ENCODE results near the gene ARNT2.

The ARNT2 gene

GRCh38 chr15:80444680-80445251 lies 40.6 kb downstream of the ARNT2 start:
- TF ChIP-seq GATA3 (IDR thresholded peaks at IDR 0.05; ENCODE audit: low read depth, low read length) (no peak), GATA2 (IDR thresholded peaks at IDR 0.05; ENCODE audit: low read depth, low read length) (no peak)

- TF ChIP-seq GATA3 (IDR thresholded peaks at IDR 0.05; ENCODE audit: low read depth, low read length): no peak
- TF ChIP-seq GATA2 (IDR thresholded peaks at IDR 0.05; ENCODE audit: low read depth, low read length): no peak
These were observed 41.3 kb downstream of the ARNT2 start for GRCh38 chr15:80445300-80446041.

GRCh38 chr15:80447077-80447476 lies 42.9 kb downstream of the ARNT2 start:
- TF ChIP-seq GATA2 (IDR thresholded peaks at IDR 0.05; ENCODE audit: low read depth, low read length) (no peak), GATA3 (IDR thresholded peaks at IDR 0.05; ENCODE audit: low read depth, low read length) (no peak)

DNA sequence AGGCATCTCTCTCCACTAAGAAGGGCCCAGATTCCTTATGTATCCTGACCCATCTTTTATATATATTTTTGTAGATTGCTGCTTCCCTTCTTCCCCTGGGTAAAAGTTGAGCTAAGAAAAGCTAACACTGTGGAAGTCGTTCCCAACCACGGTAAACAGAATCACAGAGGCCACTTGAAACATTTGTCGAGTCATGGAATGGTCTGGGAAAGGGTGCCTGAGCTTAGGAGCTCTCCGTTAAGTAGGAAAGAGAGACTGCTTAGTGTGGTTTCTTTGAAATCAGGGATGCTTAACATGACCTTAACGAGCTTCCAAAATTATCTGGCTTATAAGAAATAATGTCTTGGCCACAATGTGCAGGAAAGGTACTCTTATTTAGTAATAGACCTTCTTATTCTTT lies 45.6 kb downstream of the ARNT2 start:
- TF ChIP-seq GATA2 (IDR thresholded peaks at IDR 0.05; ENCODE audit: low read depth, low read length) (no peak), GATA3 (IDR thresholded peaks at IDR 0.05; ENCODE audit: low read depth, low read length) (no peak)

- TF ChIP-seq GATA2 (IDR thresholded peaks at IDR 0.05; ENCODE audit: low read depth, low read length): no peak
These were observed 46.7 kb downstream of the ARNT2 start for GRCh38 chr15:80450811-80451321.

DNA sequence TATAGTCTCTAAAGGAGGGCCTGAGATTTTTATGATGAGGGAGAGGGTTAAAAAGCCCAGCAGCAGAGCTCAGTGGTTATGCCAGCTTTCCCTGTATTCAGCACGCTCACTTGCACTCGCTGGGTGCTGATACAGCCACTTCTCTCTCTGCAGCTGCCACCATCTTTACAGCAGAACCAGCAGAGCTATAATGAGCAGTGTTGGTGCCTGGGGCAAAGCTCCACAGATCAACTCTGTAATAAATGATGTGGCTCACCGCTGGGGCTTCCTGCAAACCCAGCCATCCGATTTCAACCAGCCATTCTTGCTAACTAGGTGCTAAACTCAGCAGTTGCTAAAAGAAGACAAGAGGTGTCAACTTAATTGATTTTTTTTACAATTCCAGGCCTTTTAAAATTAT lies 48.0 kb downstream of the ARNT2 start:
- no peak for TF ChIP-seq GATA2 (IDR thresholded peaks at IDR 0.05; ENCODE audit: low read depth, low read length)
- no peak for TF ChIP-seq GATA3 (IDR thresholded peaks at IDR 0.05; ENCODE audit: low read depth, low read length)

- TF ChIP-seq GATA2 (IDR thresholded peaks at IDR 0.05; ENCODE audit: low read depth, low read length) (no peak), GATA3 (IDR thresholded peaks at IDR 0.05; ENCODE audit: low read depth, low read length) (no peak)
These were observed 51.0 kb downstream of the ARNT2 start for GRCh38 chr15:80455051-80455648.

- TF ChIP-seq GATA3 (IDR thresholded peaks at IDR 0.05; ENCODE audit: low read depth, low read length) (no peak), GATA2 (IDR thresholded peaks at IDR 0.05; ENCODE audit: low read depth, low read length) (no peak)
These were observed 51.7 kb downstream of the ARNT2 start for GRCh38 chr15:80455668-80456442.

DNA sequence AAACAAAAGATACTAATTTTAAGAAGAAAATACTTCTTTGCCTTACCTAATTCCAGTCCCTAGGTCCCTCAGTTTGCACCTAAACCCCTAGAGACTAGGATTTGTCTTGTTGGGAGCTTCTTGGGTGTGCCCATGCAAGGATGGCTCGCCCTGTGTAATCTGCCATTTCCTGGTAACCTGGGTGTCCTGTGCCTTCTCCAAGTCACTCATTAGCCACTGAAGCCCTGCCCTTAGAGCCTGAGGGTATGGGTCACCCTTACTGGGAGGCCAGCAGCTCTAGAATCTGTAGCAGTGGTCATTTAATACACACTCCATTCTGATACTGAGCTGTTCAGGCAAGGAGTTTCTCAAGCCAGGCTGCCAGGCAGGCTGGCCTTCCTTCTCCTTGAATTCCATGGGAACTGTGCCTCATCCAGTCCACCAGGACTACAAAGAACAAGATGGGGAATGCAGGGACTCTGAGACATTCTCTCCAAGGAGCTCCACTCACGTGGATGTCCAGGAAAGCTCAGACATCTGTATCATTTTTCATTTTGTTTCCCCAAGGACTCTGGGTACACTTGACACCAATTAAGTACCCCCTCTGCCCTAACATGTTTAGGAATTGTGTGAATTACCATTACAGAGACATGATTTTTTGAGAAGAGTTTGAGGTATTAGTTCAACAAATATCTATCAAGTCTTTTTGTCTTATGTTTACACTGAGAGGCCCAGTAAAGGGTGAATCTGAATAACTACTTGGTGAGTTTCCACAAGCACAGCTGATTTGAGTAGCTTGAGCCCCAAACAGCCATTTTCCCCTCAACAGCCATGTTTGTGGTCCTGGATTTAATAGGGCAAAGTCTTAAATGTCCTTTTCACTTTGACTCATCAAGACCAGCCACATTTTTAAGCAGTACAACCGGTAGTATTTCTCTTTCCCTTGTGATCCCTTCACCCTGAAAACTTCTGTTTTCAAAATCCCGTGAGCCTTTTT lies 52.6 kb downstream of the ARNT2 start:
- TF ChIP-seq GATA3 (IDR thresholded peaks at IDR 0.05; ENCODE audit: low read depth, low read length) (no peak), GATA2 (IDR thresholded peaks at IDR 0.05; ENCODE audit: low read depth, low read length) (no peak)

- TF ChIP-seq GATA3 (IDR thresholded peaks at IDR 0.05; ENCODE audit: low read depth, low read length): no peak
- no peak for TF ChIP-seq GATA2 (IDR thresholded peaks at IDR 0.05; ENCODE audit: low read depth, low read length)
These were observed 53.7 kb downstream of the ARNT2 start for GRCh38 chr15:80457896-80458295.

GRCh38 chr15:80458580-80458979 lies 54.4 kb downstream of the ARNT2 start:
- no peak for TF ChIP-seq GATA3 (IDR thresholded peaks at IDR 0.05; ENCODE audit: low read depth, low read length)
- TF ChIP-seq GATA2 (IDR thresholded peaks at IDR 0.05; ENCODE audit: low read depth, low read length): no peak

DNA sequence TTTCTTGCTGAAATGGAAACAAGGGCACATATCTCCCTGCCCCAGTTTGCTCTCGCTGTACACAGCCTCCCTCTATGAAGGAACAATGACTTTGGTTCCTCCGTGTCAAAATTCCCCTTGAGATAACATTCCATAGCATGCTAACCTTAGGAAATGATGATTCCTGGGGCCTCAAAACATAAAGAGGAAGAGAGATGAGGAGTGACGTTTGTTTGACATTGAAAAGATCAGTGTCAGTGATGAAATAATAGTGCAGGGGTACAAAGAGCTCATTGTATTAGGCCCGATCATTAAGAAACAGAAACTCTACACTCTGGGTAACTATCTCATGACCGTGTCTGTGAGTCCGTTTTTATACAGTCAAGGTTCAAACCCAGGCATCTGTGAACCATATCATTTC lies 55.2 kb downstream of the ARNT2 start:
- no peak for TF ChIP-seq GATA2 (IDR thresholded peaks at IDR 0.05; ENCODE audit: low read depth, low read length)
- no peak for TF ChIP-seq GATA3 (IDR thresholded peaks at IDR 0.05; ENCODE audit: low read depth, low read length)

- TF ChIP-seq GATA2 (IDR thresholded peaks at IDR 0.05; ENCODE audit: low read depth, low read length) (no peak), GATA3 (IDR thresholded peaks at IDR 0.05; ENCODE audit: low read depth, low read length) (no peak)
These were observed 55.6 kb downstream of the ARNT2 start for GRCh38 chr15:80459818-80460217.
